B cell (primary cell): Measurements from ENCODE around the gene SLC2A11.
A peak's percentile ranks its signal among the peaks of the same experiment; 100 is the strongest.

ENCODE experiments used
- CTCF ChIP-seq: fragments of 200-600 bp; IDR thresholded peaks from one replicate; pipeline ENCODE4 v1.8.0; 2022; ENCODE audit warnings: antibody characterized with exemption, mild to moderate bottlenecking
- EZH2 ChIP-seq: IDR thresholded peaks from 2 replicates; pipeline ENCODE4 v1.6.1; 2012; ENCODE audit warnings: borderline replicate concordance, low read depth, mild to moderate bottlenecking, moderate library complexity, low read length; ENCODE audit not compliant: insufficient read depth, poor library complexity, severe bottlenecking

- TF ChIP-seq CTCF, result peak; percentile 76
- TF ChIP-seq EZH2, result no peak
Measured at GRCh38 chr22:23893945-23894709, 36.5 kb downstream of the SLC2A11 start, which contains the start of gene MIF.
